DMS 273 (cell line): ENCODE results near the gene OSGIN1.

Source experiments
- DNase-seq: peaks from one replicate; lab custom pipeline; 2025; ENCODE audit not compliant: unreplicated experiment; lab: John Stamatoyannopoulos, UW

OSGIN1 gene, protein sequence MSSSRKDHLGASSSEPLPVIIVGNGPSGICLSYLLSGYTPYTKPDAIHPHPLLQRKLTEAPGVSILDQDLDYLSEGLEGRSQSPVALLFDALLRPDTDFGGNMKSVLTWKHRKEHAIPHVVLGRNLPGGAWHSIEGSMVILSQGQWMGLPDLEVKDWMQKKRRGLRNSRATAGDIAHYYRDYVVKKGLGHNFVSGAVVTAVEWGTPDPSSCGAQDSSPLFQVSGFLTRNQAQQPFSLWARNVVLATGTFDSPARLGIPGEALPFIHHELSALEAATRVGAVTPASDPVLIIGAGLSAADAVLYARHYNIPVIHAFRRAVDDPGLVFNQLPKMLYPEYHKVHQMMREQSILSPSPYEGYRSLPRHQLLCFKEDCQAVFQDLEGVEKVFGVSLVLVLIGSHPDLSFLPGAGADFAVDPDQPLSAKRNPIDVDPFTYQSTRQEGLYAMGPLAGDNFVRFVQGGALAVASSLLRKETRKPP

DNA sequence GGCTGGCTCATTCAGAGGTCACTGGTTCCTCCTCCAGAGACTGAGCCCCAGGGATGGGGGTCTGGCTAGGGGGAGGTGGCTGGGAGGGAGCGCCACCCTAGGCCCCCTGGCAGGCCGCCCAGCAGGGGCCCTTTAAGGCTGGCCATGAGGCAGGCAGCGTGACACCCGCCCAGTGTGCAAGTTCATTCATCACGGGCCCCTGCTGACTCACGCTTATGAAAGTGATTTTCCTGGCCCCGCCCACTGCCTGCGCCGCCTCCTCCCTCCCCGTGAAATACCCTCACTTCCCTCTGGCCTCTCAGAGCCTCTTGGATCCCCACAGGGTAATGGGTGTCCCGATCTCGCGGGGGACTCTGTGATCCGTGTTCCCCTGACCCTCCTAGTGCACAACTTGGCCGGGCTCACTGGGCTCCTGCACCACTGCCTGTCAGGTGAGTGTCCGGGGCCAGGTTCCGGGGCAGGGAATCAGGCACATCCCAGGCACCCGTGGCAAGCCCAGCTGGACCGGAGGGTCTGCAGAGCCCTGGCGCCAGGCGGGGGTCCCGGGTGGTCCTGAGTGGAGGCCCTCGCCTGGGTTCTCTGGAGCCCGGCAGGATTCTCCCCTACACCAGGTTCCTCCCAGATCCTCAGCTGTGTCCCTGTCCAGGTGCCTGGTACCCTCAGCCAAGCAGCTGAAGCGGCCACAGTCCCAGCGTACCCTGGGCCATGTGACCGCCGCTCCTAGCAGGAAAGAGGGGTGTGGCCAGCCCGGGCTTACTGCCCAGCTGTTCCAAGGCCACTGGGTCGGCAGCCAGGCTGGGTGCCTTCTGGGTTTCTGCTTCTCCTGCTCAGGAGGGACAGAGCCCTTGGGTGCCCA lies at the start of gene OSGIN1:
OSGIN1 (plus strand) TSS at position 301 of the 856 bp plus-strand sequence. CDS start 4,432 bp downstream, outside the sequence.
- peak; percentile 91 for DNase-seq

DNA sequence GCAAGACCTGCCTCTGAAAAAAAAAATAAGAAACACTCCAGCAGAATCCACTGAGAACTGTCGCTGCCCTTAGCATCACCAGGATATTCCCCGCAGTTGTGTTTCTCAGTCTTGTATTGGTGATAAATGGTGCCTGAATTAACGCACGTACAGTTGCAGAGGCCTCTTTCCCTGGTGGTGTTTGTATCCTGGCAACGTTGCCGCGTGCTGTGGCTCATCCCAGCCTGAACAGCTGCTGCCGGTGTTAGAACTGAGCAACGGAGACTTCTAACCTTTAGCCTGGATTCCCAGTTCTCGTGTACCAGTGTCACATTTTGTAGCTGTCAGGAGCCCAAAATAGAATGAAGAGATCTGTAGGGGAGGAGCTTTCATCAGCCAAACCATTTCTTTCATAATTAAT lies 49.3 kb upstream of the OSGIN1 start:
- DNase-seq: peak; percentile 85

DNA sequence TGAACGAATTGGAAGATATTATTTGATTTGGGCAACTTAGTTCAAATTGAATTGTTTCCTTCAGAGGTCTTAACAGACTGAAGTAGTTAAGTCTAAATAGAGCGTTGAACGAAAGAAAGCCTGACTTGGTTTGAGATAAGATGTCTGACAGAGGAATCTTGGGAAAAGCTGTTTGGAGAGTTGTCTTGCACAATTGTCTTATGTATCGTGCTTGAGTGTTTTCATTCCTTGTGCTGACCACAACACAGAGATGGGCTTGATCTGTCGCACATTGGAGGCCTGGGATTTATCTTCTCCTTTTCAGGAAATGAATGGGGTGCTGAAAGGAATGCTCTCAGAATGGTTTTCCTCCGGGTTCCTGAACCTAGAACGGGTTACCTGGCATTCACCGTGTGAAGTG lies 46.4 kb upstream of the OSGIN1 start:
- DNase-seq: no peak

DNA sequence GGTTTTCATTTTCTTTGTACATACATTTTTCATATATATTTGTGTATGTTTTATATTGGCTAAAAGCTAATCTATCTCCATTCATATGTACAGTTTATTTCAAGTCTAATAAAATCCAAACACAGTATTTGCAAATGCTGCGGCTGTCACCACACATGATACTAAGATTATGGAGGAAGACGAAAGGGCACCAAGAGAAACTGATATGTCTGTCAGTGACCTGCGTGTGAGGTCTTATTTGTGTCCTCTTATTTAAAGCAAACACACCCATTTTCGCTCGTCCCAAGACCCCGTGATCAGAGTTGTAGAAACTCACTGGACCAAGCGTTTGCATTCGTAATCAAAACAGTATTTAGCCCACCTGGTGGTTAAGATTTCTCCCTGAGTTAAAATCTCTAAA lies 45.9 kb upstream of the OSGIN1 start:
- DNase-seq: no peak

DNA sequence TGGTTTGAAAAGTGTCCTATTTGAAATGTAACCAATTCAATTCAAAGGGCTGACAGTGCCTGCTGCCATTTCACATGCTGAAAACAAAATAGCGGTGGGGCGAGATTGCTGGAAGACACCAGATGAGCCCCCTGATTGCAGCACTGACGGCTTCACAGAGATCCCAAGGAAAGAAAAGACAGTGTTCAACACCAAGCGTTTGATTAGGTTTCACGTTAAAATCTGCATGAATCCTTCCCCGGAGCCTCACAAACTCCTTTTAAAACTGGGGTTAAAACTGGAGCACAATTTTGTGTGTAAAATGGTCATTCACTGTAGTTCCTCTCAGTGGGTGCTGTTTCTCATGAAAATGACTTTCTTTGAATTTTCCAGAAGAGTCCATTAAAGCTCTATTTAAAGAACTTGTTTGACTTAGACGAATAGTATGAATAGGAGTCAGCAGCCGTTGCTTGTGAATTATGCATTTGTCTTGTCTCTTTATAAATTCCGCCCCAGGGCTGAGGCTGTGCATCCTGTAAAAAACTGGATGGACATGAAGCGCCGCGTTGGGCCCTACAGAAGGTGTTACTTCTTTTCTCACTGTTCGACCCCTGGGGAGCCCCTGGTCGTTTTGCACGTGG lies 45.3 kb upstream of the OSGIN1 start:
- no peak for DNase-seq

DNA sequence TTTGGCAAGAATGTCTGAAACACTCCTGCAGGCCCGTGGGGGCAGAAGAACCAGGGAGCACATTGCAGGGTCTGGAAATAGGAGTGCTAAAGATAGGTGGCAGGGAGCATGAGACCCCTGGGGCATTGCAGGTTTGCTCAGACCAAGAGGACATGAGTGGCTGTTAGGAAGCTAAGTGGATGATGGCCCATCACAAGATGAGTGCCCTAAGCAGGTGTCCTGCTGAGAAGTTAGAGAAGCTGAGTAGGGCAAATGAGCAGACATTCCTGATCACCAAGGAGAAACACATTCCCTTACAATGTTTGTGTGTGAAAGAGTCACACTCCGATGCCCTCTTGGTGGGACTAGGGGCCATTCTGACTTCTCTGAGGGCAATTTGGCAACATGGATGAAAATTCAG lies 44.2 kb upstream of the OSGIN1 start:
- DNase-seq: no peak

DNA sequence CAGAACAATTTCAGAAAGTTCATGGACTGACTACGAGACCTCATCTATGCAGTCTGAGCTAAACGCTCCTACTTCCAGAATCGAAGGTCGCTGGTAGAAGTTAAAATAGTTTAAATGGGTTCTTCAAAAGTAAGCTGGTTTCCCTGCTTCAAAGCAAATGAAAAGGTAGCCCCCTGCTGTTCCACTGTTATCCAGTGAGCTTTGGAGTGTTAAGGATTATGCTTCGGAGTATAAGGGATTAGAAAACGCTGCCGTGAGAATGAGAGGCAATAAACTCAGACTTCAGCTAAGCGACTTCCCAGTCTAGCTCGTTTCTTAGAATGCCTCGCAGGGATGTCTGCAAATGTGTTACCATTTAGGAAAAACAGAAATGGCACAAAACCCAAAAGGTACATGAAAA lies 41.8 kb upstream of the OSGIN1 start:
- DNase-seq: no peak

DNA sequence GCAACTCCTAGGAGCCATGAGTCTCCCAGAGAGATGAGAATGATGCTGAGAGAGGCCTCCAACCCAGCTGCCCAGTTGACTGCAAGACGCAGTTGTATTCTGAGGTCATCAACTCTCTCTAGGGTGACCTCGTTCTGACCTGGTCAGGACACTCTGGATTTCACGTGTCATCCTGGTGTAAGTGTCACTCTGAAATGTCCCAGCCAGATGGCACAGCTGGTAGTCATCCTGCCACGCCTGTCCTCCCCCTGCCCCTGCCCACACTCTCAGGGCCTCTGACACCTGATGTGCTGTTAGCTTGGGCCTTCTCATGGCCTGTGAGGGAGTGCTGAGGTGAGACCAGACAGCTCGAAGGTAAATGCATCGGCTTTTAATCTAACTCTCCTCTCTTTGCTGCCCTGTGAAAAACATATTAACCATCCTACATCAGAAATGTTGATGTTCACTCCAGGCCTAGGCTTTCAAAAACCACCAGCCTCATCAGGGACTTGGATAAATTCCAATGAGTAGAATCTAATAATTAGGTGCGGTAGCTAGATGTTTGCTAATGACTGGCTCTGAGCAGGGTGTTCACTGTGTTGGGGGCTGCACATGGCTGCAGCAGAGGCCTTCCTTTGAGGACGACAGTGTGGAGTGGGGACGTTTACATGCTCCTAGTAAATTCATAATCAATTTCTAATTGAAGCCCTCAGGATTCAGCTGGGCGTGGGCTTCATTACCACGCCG lies 40.4 kb upstream of the OSGIN1 start:
- no peak for DNase-seq

DNA sequence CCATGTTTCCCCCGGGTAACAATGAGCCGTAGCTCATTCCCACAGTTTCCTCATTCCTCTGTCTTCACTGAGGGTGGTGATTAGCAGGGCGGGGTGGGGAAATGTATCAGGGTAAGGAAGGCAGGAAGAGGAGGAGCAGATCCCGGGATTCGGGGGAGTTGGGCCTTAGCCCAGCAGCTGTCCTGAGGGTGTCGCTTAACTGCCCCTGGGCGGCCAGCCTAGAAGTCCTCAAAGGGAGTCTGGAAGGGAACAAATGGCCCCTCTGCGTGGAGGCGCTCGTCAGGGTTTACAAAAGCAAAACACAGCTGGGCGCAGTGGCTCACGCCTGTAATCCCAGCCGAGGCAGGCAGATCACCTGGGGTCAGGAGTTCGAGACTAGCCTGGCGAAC lies 39.8 kb upstream of the OSGIN1 start:
- DNase-seq: no peak

DNA sequence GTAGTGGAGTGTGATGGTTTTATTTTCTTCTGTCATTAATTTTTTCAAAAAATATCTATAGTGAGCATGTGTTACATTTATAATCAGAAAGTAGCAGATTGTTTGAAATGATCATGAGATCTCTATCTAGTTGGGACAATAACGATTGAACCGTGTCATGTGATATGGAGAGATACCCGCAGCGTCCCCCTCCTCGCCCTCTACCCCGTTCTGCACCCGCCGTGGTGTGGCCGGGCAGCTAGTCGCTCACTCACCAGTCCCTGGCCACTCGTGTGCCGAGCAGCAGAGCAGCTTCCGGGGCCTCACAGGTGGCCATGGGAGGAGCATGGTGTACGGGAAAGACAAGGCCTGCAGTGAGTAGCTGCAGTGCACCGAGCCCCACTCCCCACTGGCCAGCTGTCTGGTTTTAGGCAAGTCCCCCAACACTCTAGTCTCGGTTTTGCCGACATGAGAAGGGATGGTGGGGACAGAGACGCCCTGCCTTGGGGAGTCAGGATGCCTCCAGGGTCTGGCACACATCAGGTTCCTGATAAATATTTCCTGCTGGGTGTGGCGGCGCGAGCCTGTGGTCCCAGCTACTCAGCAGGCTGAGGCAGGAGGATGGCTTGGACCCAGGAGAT lies 38.8 kb upstream of the OSGIN1 start:
- no peak for DNase-seq

DNA sequence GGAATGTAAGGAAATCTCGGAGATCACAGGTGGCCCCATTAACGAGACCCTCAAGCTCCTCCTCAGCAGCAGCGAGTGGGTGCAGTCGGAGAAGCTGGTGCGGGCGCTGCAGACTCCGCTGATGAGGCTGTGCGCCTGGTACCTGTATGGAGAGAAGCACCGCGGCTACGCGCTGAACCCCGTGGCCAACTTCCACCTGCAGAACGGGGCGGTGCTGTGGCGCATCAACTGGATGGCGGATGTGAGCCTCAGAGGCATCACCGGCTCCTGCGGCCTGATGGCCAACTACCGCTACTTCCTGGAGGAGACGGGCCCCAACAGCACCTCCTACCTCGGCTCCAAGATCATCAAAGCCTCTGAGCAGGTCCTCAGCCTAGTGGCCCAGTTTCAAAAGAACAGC lies 38.0 kb upstream of the OSGIN1 start:
- DNase-seq: no peak

DNA sequence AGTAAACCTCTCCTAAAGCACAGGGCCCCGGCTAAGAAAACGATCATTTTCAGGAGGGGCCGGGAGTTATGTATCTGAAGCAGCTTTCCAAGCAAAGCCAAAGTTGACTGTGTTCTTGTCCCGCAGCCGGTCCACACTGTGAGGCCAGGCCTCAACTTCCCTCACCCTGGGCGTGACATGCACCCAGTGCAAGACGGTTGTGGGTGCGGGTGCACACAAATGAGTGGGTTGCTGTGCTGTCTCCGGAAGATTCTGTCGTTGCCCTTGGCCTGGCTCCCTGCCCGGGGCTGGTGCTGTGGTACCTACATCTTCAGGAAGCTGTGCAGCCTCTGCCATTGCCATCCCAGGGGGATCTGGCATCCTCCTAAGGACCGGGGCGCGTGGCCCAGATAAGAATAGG lies 37.5 kb upstream of the OSGIN1 start:
- no peak for DNase-seq

DNA sequence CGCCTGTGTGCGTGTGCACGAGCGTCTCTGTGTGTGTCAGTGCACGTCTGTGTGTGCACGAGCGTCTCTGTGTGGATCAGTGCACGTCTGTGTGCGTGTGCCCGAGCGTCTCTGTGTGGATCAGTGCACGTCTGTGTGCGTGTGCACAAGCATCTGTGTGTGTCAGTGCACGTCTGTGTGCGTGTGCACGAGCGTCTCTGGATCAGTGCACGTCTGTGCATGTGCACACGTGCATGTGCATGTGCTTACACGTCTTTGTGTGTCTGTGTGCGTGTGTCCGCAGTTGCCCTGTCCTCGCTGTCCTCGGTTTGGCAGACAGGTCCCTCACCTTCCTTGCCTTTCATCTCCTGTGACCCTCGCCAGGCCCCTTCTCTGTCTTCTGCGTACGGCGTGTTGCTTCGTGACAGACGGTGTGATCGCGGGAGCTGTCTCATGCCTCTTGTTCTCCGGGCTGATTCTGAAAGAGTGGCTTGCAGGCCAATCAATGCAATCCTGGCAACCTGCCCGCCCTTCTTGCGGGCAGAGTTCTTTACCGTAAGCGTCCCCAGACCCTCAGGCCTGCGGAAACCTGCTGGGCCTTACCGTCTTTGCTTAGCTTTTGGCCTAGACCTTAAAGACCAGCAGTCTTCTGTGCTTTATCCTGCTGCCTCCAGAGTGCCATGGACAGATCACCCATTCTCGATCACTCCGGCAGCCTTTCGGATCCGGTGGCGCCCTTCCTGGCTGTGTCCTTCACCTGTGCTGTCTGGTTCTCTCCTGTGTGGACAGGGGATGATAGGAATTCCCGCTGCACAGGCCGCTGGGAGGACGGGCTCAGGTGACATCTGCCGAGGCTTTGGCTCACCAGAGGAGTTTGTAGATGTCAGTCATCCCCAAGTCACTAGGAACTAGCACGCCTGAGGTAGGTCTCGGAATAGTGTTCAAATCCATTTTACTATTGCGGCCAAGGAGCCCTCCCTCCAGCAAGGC lies 35.6 kb upstream of the OSGIN1 start:
- DNase-seq: no peak

DNA sequence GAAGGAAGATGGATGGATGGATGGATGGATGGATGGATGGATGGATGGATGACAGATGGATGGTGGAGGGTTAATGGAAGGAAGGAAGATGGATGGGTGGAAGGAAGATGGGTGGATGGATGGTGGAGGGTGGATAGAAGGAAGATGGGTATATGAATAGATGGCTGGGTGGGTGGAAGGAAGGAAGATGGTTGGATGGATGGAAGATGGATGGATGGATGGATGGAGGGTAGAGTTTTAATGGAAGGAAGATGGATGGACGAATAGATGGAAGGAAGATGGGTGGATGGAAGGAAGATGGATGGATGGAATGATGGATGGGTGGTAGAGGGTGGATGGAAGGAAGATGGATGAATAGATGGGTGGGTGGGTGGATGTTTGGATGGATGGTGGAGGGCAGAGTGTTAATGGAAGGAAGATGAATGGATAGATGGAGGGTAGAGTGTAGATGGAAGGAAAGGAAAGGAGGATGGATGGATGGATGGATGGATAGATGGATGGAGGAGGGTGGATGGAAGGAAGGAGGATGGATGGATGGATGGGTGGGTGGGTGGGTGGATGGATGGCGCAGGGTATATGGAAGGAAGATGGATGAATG lies 32.0 kb upstream of the OSGIN1 start:
- no peak for DNase-seq

DNA sequence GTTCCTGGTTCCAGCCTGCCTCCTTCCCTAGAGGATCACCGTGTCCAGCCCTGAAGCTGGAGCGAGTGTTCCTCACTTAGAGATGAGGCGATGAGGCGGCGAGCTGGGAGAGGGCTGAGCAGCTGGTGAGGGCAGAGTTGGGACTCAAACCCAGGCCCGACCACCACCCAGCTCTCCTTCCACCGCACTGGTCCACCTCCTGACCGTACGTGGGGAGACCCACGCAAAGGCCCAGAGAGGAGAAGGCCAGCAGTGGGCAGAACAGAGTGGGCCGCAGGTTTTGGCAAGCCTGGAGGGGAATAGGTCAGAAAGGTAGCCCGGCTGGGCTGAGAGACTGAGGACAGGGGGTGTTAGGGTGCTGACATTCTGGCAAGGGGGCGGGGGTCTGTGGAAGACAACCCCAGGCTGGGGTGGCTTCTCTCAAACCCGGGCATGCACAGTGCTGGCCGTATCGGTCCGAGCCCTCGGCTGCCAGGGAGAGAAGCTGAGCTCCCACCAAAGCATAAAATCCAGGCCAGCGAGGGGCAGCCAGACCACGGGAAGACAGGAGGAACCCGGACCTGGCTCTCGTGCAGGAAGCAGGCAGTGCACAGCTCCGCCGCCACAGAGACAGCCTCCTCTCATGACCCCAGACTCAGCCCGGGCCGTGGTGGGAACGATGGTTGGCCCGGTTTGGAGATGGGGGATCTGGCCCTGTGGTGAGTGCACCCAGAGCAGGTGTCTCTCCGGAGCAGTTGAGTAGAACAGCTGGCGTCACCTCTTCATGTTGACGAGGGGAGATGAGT lies 29.3 kb upstream of the OSGIN1 start:
- DNase-seq: no peak

DNA sequence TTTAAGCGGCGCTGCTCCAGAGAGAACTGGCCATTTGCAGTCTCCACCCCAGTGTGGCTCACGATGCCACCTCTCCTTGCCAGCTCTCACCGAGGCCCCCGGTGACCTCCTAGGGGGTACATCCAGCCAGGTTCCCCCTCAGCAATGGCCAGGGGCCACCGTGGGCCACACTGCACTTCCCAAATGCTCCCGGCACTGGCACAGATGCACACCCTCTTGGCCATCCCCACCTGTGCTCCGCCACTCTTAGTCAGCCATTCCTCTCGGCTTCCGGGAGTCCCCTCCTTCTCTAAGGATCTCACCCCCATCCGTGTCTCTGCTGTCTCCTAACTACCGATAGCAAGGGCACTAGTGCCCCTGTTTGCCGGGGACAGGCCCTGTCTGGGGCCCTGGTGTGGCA lies 28.4 kb upstream of the OSGIN1 start:
- DNase-seq: no peak

DNA sequence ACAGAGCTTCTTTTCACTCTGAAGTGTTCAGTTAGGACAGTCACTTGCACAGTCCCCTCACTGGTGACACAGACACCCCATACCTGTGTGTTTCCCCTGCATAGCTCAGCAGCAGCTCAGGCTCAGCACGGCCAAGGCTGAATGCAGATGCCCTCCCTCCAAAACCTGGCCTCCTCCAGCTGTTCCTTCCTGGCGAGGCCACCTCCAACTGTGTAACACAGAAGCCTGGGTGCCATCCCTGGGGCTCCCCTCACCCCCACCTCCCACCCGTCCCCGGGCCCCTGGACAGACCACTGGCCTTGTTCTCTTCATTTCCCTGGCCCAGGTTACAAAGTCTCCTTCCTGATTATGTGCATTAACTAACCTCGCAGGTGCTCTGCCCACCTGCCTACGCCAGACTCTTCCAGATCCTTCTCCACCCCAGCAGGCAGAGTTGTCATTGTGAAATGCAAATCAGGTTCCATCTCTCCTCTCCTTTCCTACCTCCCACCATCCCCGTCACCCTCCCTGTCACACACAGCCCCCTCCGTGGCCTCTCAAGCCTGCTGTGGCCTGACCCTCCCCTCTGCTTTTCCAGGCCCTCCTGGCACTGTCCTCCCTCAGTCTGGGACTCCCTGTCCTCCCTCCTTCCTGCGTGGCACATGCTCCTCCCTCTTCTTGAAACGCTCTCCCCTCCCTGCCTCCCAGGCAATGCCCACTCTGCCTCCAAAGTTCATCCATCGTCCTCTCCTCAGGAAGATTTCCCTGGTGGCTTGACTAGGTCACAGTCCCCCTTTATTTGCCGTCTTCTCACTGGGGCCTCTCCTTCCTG lies 27.7 kb upstream of the OSGIN1 start:
- no peak for DNase-seq
